Upper lobe of right lung (tissue), 1 donor: ENCODE measurements around the gene KCNJ14. TPM values are rescaled to one million over a fixed set of nuclear protein-coding genes. Genes with fewer than 3 reads are reported as not detected.
A peak's percentile ranks its signal among the peaks of the same experiment; 100 is the strongest.

Source experiments
- ATAC-seq: fragments of 200-7000 bp; cut with Tn5 transposase; one replicate; pipeline ENCODE4 v1.9.1; 2020; ENCODE audit warnings: mild to moderate bottlenecking, moderate library complexity
- DNase-seq: peaks from one replicate; pipeline ENCODE4 v3.0.0-alpha.2; 2020
- H3K27ac ChIP-seq: fragments of 200-600 bp; one replicate; pipeline ENCODE4 v1.8.0; 2022
- H3K27me3 ChIP-seq: fragments of 200-600 bp; one replicate; pipeline ENCODE4 v1.8.0; 2022; ENCODE audit warnings: mild to moderate bottlenecking
- H3K36me3 ChIP-seq: fragments of 200-600 bp; one replicate; pipeline ENCODE4 v1.8.0; 2022
- H3K4me1 ChIP-seq: fragments of 200-600 bp; one replicate; pipeline ENCODE4 v1.8.0; 2022
- H3K4me3 ChIP-seq: fragments of 200-600 bp; one replicate; pipeline ENCODE4 v1.8.0; 2022; ENCODE audit warnings: mild to moderate bottlenecking
- H3K9me3 ChIP-seq: fragments of 200-600 bp; one replicate; pipeline ENCODE4 v1.8.0; 2022
- CTCF ChIP-seq: fragments of 200-600 bp; IDR thresholded peaks from one replicate; pipeline ENCODE4 v1.8.0; 2022; ENCODE audit warnings: antibody characterized with exemption
- intact Hi-C: fragments of 100-400 bp; cut with DNase I; formaldehyde crosslinking; loops from one replicate; pipeline ENCODE4 v1.11.0; 2022
- total RNA-seq: library from RNA; stranded (reverse); fragmentation: NEBNext Ultra II Directional; extraction: Animal tissue kit (Norgen Biotek cat#: 25700); gene quantifications from one replicate; pipeline ENCODE4 v1.2.1, GENCODE V29; 2021
- donor health status: DM: no; HTN: yes; CAD: no; lungs with severe emphysema.

KCNJ14 gene
- total RNA-seq, 1 donor from 2014 or later: 1.1 TPM

GRCh38 chr19:48477698-48478338 is 22.4 kb downstream of the KCNJ14 start:
- Histone ChIP-seq H3K4me3 (no peak overlapping the region), H3K27me3 (no peaks in the 10 kb centered on the region), H3K9me3 (no peaks in the 10 kb centered on the region), H3K36me3 (peaks cover 55% of the 10 kb centered on the region), H3K4me1 (peaks cover 19% of the 10 kb centered on the region), H3K27ac (no peak overlapping the region)
- TF ChIP-seq CTCF: no peak
- ATAC-seq: no peak
- DNase-seq: no peak
- intact Hi-C loops: no loop called here

GRCh38 chr19:48478339-48479256 is 23.2 kb downstream of the KCNJ14 start:
- no peaks in the 10 kb centered on the region for H3K27me3 ChIP-seq
- H3K27ac ChIP-seq: no peak overlapping the region
- no peak overlapping the region for H3K4me3 ChIP-seq
- no peak for DNase-seq
- ATAC-seq: no peak
- H3K9me3 ChIP-seq: no peaks in the 10 kb centered on the region
- intact Hi-C loops: no loop called here
- H3K36me3 ChIP-seq: peaks cover 47% of the 10 kb centered on the region
- TF ChIP-seq CTCF: no peak
- H3K4me1 ChIP-seq: peaks cover 19% of the 10 kb centered on the region

- Histone ChIP-seq H3K27ac (no peak overlapping the region), H3K4me3 (no peak overlapping the region), H3K9me3 (no peaks in the 10 kb centered on the region), H3K4me1 (peaks cover 19% of the 10 kb centered on the region), H3K27me3 (no peaks in the 10 kb centered on the region), H3K36me3 (peaks cover 37% of the 10 kb centered on the region)
- intact Hi-C loops: no loop called here
- ATAC-seq: peak; percentile 12
- TF ChIP-seq CTCF: no peak
- DNase-seq: no peak
Measured at GRCh38 chr19:48479686-48480085, 24.3 kb downstream of the KCNJ14 start.

- peak; percentile 77 for DNase-seq
- intact Hi-C loops: no loop called here
- H3K36me3 ChIP-seq: peaks cover 32% of the 10 kb centered on the region
- H3K27me3 ChIP-seq: no peaks in the 10 kb centered on the region
- ATAC-seq: peak; percentile 61
- H3K4me1 ChIP-seq: peaks cover 19% of the 10 kb centered on the region
- H3K4me3 ChIP-seq: peak overlapping the region; percentile 61
- no peak for TF ChIP-seq CTCF
- no peaks in the 10 kb centered on the region for H3K9me3 ChIP-seq
- H3K27ac ChIP-seq: peak overlapping the region; percentile 80
Measured at GRCh38 chr19:48480183-48480557, 24.8 kb downstream of the KCNJ14 start.

GRCh38 chr19:48480558-48481500 is 25.5 kb downstream of the KCNJ14 start:
- Histone ChIP-seq H3K36me3 (peaks cover 25% of the 10 kb centered on the region), H3K27me3 (no peaks in the 10 kb centered on the region), H3K4me3 (peak overlapping the region; percentile 61), H3K4me1 (peaks cover 19% of the 10 kb centered on the region), H3K27ac (peak overlapping the region; percentile 80), H3K9me3 (no peaks in the 10 kb centered on the region)
- ATAC-seq (peak; percentile 65), DNase-seq (peak; percentile 76)
- TF ChIP-seq CTCF: no peak
- intact Hi-C loops: no loop called here
